ENCODE results near the gene LCMT1. TPM values are rescaled to one million over a fixed set of nuclear protein-coding genes. Genes with fewer than 3 reads are reported as not detected.

Gene LCMT1
- total RNA-seq, 4 donors from 2014 or later: 26.8 to 42.6 (median 29.8) TPM

- 93 to 94% methylated on average over 2 of the region's 2 CpGs for WGBS, 2 donors
- H3K9me3 ChIP-seq: no peaks in the 10 kb centered on the region
Measured at GRCh38 chr16:25212636-25213035, 101.1 kb downstream of the LCMT1 start.

GRCh38 chr16:25213709-25214397, 102.3 kb downstream of the LCMT1 start:
- no peak overlapping the region for H3K27ac ChIP-seq
- intact Hi-C loops (cut with DNase I): no loop called here
- TF ChIP-seq CTCF (IDR thresholded peaks at IDR 0.05) (no peak), POLR2A (IDR thresholded peaks at IDR 0.05) (no peak)
- no peaks in the 10 kb centered on the region for H3K4me1 ChIP-seq
- H3K36me3 ChIP-seq: no peaks in the 10 kb centered on the region
- DNase-seq: no peak
- 71 to 73% methylated on average over 6 of the region's 6 CpGs for WGBS, 2 donors
- no peaks in the 10 kb centered on the region for H3K9me3 ChIP-seq
- H3K27me3 ChIP-seq: no peaks in the 10 kb centered on the region
- no peak overlapping the region for H3K4me3 ChIP-seq (replicated peaks in 1 of 3)

More at GRCh38 chr16:25212636-25213035, 101.1 kb downstream of the LCMT1 start:
- intact Hi-C loops (cut with DNase I): no loop called here
- Histone ChIP-seq H3K4me1 (no peaks in the 10 kb centered on the region), H3K27me3 (no peaks in the 10 kb centered on the region), H3K4me3 (replicated peaks in 1 of 3) (no peak overlapping the region), H3K36me3 (no peaks in the 10 kb centered on the region), H3K27ac (no peak overlapping the region)
- TF ChIP-seq CTCF (IDR thresholded peaks at IDR 0.05) (no peak), POLR2A (IDR thresholded peaks at IDR 0.05) (no peak)
- no peak for DNase-seq

GRCh38 chr16:25217112-25217511, 105.6 kb downstream of the LCMT1 start:
- Histone ChIP-seq H3K4me3 (replicated peaks in 1 of 3) (no peak overlapping the region), H3K36me3 (no peaks in the 10 kb centered on the region), H3K9me3 (no peaks in the 10 kb centered on the region), H3K27ac (no peak overlapping the region), H3K4me1 (no peaks in the 10 kb centered on the region), H3K27me3 (no peaks in the 10 kb centered on the region)
- no peak for DNase-seq
- no peak for TF ChIP-seq POLR2A (IDR thresholded peaks at IDR 0.05)
- TF ChIP-seq CTCF (IDR thresholded peaks at IDR 0.05): no peak
- intact Hi-C loops (cut with DNase I): no loop called here
- 86 to 87% methylated on average over 14 to 17 of the region's 17 CpGs for WGBS, 2 donors

GRCh38 chr16:25217921-25218320, 106.4 kb downstream of the LCMT1 start:
- no peaks in the 10 kb centered on the region for H3K36me3 ChIP-seq
- no peak overlapping the region for H3K27ac ChIP-seq
- H3K4me3 ChIP-seq (replicated peaks in 1 of 3): no peak overlapping the region
- no peak for DNase-seq
- intact Hi-C loops (cut with DNase I): no loop called here
- H3K9me3 ChIP-seq: no peaks in the 10 kb centered on the region
- H3K27me3 ChIP-seq: no peaks in the 10 kb centered on the region
- TF ChIP-seq POLR2A (IDR thresholded peaks at IDR 0.05) (no peak), CTCF (IDR thresholded peaks at IDR 0.05) (no peak)
- 85 to 90% methylated on average over 4 of the region's 4 CpGs for WGBS, 2 donors
- no peaks in the 10 kb centered on the region for H3K4me1 ChIP-seq

GRCh38 chr16:25219070-25219737, 107.7 kb downstream of the LCMT1 start:
- intact Hi-C loops (cut with DNase I): no loop called here
- DNase-seq: no peak
- TF ChIP-seq CTCF (IDR thresholded peaks at IDR 0.05) (no peak), POLR2A (IDR thresholded peaks at IDR 0.05) (no peak)
- Histone ChIP-seq H3K9me3 (no peaks in the 10 kb centered on the region), H3K4me3 (replicated peaks in 1 of 3) (no peak overlapping the region), H3K27ac (no peak overlapping the region), H3K4me1 (no peaks in the 10 kb centered on the region), H3K27me3 (no peaks in the 10 kb centered on the region), H3K36me3 (no peaks in the 10 kb centered on the region)
- 83 to 100% methylated on average over 3 of the region's 3 CpGs for WGBS, 2 donors

All from thyroid gland (tissue), 4 donors.